Measurements from ENCODE around the gene PMIS2.

PMIS2 gene

DNA sequence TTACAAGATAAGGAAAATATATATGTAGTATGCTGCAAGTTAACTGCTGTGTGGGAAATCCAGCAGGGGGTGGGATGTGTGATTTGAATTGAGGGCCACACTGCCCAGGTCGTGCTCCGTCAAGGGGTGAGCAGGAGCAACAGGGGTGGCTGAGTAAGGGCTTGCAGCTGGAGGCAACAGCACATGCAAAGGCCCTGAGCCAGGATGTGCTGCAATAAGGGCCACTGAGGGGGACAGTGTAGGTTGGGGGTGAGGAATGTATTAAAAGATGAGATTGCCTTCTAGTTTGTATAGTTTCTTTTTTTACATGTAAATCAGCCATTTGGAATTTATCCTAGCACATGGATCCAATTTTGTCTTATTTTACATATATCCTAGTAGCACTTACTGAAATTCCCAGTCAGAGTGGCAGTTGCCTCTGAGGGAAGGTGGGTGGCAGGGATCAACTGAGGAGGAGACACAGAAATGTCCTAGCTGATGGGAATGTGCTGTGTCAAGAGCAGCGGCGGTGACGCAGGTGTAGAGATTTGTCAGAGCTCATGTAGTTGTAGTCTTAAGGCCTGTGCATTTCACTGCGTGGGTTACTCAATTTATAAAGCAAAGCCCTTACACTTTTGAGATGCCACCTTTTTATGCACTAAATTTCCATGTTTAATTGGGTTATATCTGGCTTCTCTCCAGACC, 37.5 kb downstream of the PMIS2 start:
- H3K4me3 ChIP-seq (ENCODE audit: control insufficient read depth, low read depth, low read length): no peak overlapping the region
- TF ChIP-seq, protein P1, sequence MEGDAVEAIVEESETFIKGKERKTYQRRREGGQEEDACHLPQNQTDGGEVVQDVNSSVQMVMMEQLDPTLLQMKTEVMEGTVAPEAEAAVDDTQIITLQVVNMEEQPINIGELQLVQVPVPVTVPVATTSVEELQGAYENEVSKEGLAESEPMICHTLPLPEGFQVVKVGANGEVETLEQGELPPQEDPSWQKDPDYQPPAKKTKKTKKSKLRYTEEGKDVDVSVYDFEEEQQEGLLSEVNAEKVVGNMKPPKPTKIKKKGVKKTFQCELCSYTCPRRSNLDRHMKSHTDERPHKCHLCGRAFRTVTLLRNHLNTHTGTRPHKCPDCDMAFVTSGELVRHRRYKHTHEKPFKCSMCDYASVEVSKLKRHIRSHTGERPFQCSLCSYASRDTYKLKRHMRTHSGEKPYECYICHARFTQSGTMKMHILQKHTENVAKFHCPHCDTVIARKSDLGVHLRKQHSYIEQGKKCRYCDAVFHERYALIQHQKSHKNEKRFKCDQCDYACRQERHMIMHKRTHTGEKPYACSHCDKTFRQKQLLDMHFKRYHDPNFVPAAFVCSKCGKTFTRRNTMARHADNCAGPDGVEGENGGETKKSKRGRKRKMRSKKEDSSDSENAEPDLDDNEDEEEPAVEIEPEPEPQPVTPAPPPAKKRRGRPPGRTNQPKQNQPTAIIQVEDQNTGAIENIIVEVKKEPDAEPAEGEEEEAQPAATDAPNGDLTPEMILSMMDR (IDR thresholded peaks at IDR 0.05; ENCODE audit: control insufficient read depth, insufficient read depth, low read depth, low read length, missing control alignments): no peak
- DNase-seq (ENCODE audit: low read depth): no peak

DNA sequence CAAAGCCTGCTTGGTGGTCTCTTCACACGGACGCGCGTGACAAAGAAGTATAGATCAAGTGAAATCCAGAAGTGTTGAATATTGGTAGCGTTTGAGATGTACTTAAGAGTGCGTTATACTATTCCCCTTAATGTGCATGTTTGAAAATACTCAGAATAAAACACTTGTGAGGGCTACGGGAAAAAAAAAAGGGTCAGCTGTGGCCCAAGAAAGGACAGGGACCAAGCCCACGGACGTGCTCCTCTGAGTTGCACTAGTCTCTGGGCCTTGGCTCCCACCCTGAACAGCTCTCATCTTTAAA, 42.2 kb downstream of the PMIS2 start:
- DNase-seq (ENCODE audit: low read depth): no peak
- TF ChIP-seq, protein P1 (IDR thresholded peaks at IDR 0.05; ENCODE audit: control insufficient read depth, insufficient read depth, low read depth, low read length, missing control alignments): no peak

DNA sequence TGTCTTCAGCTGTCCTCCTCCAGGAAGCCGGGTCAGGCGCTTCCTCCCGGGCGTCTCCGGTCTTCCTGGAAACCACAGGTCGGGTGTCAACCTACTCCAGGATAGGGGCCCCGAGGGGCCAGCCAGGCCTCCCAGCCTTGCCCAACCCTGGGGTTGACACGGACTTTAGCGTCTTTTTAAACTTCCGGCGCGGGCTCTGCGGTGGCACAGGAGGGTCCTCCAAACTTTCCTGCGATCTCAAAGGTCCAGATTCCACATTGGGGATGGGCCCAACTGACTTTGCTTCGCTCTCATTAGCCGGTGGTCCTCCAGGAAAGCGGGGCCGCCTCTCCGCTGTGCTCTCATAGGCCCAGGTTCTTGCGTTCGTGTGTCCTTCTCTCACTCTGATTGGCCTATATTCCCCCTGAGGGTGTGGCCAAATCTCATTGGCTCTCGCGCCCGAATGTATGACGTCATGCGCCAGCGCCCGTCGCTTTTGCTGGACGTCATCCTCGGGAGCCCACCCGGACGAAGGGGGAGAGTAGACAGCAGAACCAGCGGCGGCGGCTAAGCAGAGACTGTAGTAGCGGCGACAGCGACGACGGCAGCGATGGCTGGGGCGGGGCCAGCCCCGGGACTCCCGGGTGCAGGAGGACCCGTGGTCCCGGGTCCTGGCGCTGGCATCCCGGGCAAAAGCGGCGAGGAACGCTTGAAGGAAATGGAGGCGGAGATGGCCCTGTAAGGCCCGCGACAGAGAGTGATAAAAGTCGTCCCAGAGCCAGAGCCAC, 42.8 kb downstream of the PMIS2 start, which contains the start of gene RBM42:
RBM42 (plus strand) TSS at position 472 of the 767 bp plus-strand sequence; CDS start at position 590, 118 bp downstream.
- H3K4me3 ChIP-seq (ENCODE audit: control insufficient read depth, low read depth, low read length): peak within 1 kb of the TSS; percentile 93
- TF ChIP-seq, protein P1 (IDR thresholded peaks at IDR 0.05; ENCODE audit: control insufficient read depth, insufficient read depth, low read depth, low read length, missing control alignments): no peak
- DNase-seq (ENCODE audit: low read depth): peak; percentile 96

More for the DNA sequence above, 42.2 kb downstream of the PMIS2 start:
- peak overlapping the region; percentile 93 for H3K4me3 ChIP-seq (ENCODE audit: control insufficient read depth, low read depth, low read length)

DNA sequence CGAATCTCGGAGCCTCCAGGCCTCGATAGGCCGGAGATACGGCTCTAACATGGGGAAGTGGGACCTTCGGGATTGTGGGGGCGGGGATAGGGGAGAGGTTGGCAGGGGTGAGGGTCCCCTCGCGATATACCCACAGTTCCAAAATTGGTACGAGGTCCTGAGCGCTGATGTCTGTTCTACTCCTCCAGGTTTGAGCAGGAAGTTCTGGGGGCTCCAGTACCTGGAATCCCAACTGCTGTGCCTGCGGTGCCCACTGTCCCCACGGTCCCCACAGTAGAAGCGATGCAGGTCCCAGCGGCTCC, 43.3 kb downstream of the PMIS2 start:
- TF ChIP-seq, protein P1 (IDR thresholded peaks at IDR 0.05; ENCODE audit: control insufficient read depth, insufficient read depth, low read depth, low read length, missing control alignments): no peak
- H3K4me3 ChIP-seq (ENCODE audit: control insufficient read depth, low read depth, low read length): peak overlapping the region; percentile 93
- no peak for DNase-seq (ENCODE audit: low read depth)

DNA sequence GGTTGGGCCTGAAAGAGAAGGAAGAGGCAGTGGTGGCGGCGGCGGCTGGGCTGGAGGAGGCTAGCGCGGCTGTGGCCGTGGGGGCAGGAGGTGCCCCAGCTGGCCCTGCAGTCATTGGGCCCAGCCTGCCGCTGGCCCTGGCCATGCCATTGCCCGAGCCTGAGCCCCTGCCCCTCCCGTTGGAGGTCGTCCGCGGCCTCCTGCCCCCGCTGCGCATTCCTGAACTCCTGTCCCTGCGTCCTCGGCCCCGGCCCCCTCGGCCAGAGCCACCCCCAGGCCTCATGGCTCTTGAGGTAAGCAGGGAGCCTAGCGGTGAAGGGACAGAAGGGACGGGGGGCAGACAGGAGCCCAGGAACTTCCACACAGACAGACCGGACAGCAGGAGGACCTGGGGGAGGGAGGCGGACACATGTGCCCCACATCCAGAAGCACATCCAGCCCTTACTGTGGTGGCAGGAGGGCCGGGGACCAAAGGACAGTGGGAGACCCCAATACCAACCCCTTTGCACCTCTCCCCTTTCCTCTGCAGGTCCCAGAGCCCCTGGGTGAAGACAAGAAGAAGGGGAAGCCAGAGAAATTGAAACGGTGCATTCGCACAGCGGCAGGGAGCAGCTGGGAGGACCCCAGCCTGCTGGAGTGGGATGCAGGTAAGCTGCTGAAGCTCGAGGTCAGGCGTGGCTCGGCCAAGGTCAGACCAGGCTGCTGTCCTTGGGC, 47.9 kb downstream of the PMIS2 start:
- TF ChIP-seq, protein P1 (IDR thresholded peaks at IDR 0.05; ENCODE audit: control insufficient read depth, insufficient read depth, low read depth, low read length, missing control alignments): no peak
- H3K4me3 ChIP-seq (ENCODE audit: control insufficient read depth, low read depth, low read length): no peak overlapping the region
- DNase-seq (ENCODE audit: low read depth): no peak

DNA sequence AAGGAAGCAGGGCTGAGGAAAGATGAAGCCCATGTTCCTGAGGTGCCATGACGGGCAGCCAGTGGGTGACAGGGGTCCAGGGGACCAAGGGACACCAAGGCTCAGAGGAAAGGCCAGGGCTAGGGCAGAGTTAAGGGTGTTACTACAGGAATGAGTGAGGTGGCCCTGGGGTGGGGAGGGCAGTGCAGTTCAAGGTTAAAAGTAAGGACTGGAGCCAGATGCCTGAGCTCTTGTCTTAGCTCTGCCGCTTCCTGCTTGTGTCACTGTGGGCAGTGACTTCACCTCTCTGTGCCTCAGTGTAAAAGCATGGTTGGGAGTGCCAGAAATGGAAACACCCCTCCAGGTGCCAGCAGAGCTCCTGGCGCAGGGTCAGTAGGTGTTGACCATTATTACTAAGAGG, 50.7 kb downstream of the PMIS2 start:
- H3K4me3 ChIP-seq (ENCODE audit: control insufficient read depth, low read depth, low read length): no peak overlapping the region
- TF ChIP-seq, protein P1 (IDR thresholded peaks at IDR 0.05; ENCODE audit: control insufficient read depth, insufficient read depth, low read depth, low read length, missing control alignments): no peak
- DNase-seq (ENCODE audit: low read depth): no peak

All from AG09309 (cell line).